ENCODE data around the gene MAP4. TPM values are rescaled to one million over a fixed set of nuclear protein-coding genes. Genes with fewer than 3 reads are reported as not detected.

The MAP4 gene
- total RNA-seq, 1 donor from 2014 or later: 150 TPM

- peaks cover 27% of the 10 kb centered on the region for H3K4me1 Mint-ChIP-seq
- TF ChIP-seq, protein P1, sequence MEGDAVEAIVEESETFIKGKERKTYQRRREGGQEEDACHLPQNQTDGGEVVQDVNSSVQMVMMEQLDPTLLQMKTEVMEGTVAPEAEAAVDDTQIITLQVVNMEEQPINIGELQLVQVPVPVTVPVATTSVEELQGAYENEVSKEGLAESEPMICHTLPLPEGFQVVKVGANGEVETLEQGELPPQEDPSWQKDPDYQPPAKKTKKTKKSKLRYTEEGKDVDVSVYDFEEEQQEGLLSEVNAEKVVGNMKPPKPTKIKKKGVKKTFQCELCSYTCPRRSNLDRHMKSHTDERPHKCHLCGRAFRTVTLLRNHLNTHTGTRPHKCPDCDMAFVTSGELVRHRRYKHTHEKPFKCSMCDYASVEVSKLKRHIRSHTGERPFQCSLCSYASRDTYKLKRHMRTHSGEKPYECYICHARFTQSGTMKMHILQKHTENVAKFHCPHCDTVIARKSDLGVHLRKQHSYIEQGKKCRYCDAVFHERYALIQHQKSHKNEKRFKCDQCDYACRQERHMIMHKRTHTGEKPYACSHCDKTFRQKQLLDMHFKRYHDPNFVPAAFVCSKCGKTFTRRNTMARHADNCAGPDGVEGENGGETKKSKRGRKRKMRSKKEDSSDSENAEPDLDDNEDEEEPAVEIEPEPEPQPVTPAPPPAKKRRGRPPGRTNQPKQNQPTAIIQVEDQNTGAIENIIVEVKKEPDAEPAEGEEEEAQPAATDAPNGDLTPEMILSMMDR (conservative IDR thresholded peaks at IDR 0.05): no peak
- H3K36me3 Mint-ChIP-seq (ENCODE audit: low read depth): peaks cover 4% of the 10 kb centered on the region
Measured at GRCh38 chr3:47804577-47804976, 211.6 kb downstream of the MAP4 start.

DNA sequence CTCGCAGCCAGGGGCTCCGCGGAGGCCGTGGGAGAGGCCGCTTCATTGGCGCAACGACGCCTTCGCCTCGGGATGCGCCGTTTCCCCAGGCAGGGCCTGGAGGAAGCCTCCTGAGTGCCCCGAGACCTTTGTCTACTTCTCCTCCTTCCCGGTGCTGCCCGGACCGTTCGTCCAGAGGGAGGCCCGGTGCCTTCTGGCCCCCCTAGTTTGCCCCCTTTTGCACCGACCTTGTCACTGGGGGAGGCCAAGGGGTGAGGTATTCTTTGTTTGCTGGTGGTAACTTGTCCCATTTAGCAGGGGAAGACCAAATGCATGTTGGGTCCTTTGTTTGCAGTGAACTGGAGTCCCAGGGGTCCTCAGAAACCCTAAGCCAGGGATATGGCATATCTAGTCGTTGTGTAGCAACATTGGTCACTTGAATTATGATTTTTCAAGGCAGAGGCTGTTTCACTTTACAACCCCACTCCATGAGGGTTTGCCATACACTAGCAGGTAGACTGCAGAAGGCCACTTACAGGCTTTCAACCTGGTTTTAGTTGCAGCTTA lies 212.7 kb downstream of the MAP4 start:
- H3K27me3 Mint-ChIP-seq (ENCODE audit: low read depth): no peaks in the 10 kb centered on the region
- H3K27ac Mint-ChIP-seq (ENCODE audit: unreplicated experiment): peak overlapping the region; percentile 100
- H3K36me3 Mint-ChIP-seq (ENCODE audit: low read depth): peaks cover 4% of the 10 kb centered on the region
- H3K4me1 Mint-ChIP-seq: peaks cover 28% of the 10 kb centered on the region
- no peak for DNase-seq (ENCODE audit: low read depth, low spot score)
- peak overlapping the region; percentile 100 for H3K4me3 Mint-ChIP-seq
- H3K9me3 Mint-ChIP-seq: no peaks in the 10 kb centered on the region
- TF ChIP-seq, protein P1 (conservative IDR thresholded peaks at IDR 0.05): no peak

More at GRCh38 chr3:47804577-47804976, 211.6 kb downstream of the MAP4 start:
- H3K27ac Mint-ChIP-seq (ENCODE audit: unreplicated experiment): no peak overlapping the region
- H3K9me3 Mint-ChIP-seq: no peaks in the 10 kb centered on the region
- H3K4me3 Mint-ChIP-seq: peak overlapping the region; percentile 100
- H3K27me3 Mint-ChIP-seq (ENCODE audit: low read depth): no peaks in the 10 kb centered on the region
- DNase-seq (ENCODE audit: low read depth, low spot score): no peak

- TF ChIP-seq, protein P1 (conservative IDR thresholded peaks at IDR 0.05): no peak
- Mint-ChIP-seq H3K4me3 (peak within 1 kb of the TSS; percentile 100), H3K27me3 (ENCODE audit: low read depth) (no peaks in the 10 kb centered on the region), H3K9me3 (no peaks in the 10 kb centered on the region), H3K27ac (ENCODE audit: unreplicated experiment) (peak within 1 kb of the TSS; percentile 100), H3K36me3 (ENCODE audit: low read depth) (peaks cover 4% of the 10 kb centered on the region), H3K4me1 (peaks cover 28% of the 10 kb centered on the region)
- peak; percentile 77 for DNase-seq (ENCODE audit: low read depth, low spot score)
Measured at GRCh38 chr3:47802734-47803479, 213.3 kb downstream of the MAP4 start, which contains the start of gene DHX30. DHX30 (plus strand) TSS chr3:47803138; CDS start chr3:47810684, 7,546 bp downstream.

Small RNAs within 50 kb of the gene (microRNA-seq; reads per million reads assigned to microRNA genes)
- gene MIR1226: 1,216 reads per million, percentile 83 among the genes with 10 or more reads in this experiment

Other genes starting within 250 kb of the MAP4 start
- 281 and 308 TPM in 2 replicates for gene SMARCC1, start 234.5 kb downstream of the MAP4 start, total RNA-seq
- gene DHX30, start 213.3 kb downstream of the MAP4 start, total RNA-seq: 140 and 142 TPM in 2 replicates
- 58.4 and 63.0 TPM in 2 replicates for gene CDC25A, start 172.0 kb upstream of the MAP4 start, total RNA-seq
- not detected in 2 replicates for gene CAMP, start 207.1 kb upstream of the MAP4 start, total RNA-seq
- 32.6 and 33.2 TPM in 2 replicates for gene ZNF589, start 224.7 kb upstream of the MAP4 start, total RNA-seq

All from neural crest cell (in vitro differentiated cells).